ENCODE data around the gene PRSS53.

- TF ChIP-seq, protein P1, sequence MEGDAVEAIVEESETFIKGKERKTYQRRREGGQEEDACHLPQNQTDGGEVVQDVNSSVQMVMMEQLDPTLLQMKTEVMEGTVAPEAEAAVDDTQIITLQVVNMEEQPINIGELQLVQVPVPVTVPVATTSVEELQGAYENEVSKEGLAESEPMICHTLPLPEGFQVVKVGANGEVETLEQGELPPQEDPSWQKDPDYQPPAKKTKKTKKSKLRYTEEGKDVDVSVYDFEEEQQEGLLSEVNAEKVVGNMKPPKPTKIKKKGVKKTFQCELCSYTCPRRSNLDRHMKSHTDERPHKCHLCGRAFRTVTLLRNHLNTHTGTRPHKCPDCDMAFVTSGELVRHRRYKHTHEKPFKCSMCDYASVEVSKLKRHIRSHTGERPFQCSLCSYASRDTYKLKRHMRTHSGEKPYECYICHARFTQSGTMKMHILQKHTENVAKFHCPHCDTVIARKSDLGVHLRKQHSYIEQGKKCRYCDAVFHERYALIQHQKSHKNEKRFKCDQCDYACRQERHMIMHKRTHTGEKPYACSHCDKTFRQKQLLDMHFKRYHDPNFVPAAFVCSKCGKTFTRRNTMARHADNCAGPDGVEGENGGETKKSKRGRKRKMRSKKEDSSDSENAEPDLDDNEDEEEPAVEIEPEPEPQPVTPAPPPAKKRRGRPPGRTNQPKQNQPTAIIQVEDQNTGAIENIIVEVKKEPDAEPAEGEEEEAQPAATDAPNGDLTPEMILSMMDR (IDR thresholded peaks at IDR 0.05; ENCODE audit: low read depth, low read length, missing input control), result no peak
- TF ChIP-seq SP1 (IDR thresholded peaks at IDR 0.05), result no peak
- TF ChIP-seq, protein P2, sequence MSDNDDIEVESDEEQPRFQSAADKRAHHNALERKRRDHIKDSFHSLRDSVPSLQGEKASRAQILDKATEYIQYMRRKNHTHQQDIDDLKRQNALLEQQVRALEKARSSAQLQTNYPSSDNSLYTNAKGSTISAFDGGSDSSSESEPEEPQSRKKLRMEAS (IDR thresholded peaks at IDR 0.05), result no peak
- TF ChIP-seq HNF4A (conservative IDR thresholded peaks at IDR 0.05), result no peak
- TF ChIP-seq, protein P3, sequence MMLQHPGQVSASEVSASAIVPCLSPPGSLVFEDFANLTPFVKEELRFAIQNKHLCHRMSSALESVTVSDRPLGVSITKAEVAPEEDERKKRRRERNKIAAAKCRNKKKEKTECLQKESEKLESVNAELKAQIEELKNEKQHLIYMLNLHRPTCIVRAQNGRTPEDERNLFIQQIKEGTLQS (IDR thresholded peaks at IDR 0.05), result no peak
Measured at GRCh38 chr16:31131416-31131815, 42.7 kb upstream of the PRSS53 start.

Measured in liver (tissue), 3 donors.